ENCODE measurements around the gene ANAPC2.

Gene ANAPC2

DNA sequence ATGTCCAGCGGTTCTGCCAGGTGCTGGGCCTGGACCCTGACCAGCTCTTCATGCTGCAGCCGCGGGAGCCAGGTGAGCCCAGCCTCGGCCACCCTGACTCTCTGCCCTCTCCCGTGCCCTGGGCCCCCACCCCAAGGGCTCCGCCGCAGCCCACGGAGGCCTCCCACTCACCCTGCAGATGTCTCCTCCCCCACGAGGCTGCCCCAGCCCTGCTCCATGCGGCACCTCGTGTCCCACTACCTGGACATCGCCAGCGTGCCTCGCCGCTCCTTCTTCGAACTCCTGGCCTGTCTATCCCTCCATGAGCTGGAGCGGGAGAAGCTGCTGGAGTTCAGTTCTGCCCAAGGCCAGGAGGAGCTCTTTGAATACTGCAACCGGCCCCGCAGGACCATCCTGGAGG, 26.3 kb upstream of the ANAPC2 start:
- no peak for DNase-seq

DNA sequence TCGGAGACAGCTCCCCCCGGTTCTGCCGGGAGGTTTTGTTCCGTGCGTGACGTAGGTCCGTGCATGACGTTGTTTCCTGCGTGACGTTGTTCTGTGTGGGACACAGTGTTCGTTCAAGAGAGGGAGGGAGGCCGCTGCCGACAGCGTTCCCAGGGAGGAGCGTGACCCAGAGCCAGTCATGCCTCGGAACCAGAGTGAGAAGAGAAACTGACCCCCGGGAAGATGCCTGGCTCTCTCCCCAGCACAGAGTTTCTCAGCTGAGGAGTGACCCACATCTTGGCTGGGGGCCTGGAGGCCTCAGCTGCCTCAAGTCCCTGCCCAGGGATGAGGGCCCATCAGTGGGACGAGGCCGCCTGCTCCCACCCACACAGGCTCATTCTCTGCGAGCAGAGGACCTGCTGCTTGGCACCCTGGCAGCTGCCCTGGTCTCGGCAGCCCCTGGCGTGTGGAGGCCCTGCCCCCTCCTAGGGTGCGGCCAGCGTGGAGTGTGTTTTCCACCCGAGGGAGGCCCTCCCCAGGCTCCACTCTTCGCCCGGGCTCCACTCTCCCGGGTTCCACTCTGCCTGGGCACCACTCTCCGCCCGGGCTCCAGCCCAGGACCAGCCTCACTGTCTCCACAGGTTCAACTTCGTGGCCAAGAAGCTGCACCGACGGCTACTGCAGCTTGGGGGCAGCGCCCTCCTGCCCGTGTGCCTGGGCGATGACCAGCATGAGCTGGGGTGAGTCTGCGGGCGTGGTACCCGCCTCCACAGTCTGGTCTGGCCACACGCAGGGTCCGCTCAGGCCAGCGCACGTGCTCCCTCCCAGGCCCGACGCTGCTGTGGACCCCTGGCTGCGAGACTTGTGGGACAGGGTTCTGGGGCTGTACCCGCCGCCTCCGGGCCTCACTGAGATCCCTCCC, 25.1 kb upstream of the ANAPC2 start:
- DNase-seq, result no peak

DNA sequence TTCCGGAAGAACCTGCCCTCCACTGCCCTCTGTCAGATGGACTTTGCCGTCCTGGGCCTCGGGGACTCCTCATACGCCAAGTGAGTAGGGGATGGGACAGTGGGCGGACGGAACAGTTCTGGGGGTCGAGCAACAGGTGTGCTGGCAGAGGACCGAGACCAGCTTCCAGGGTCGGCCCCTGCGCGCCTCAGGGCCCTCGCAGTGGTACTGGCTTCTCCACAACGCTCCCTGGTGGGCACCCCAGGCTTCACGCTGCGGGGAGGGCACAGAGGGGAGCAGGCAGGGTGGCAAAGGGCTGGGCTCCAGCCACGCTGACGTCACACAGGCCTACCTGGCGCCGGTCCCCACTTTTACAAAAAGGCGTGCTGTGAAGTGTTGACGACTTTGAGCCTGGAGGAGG, 24.2 kb upstream of the ANAPC2 start:
- DNase-seq, result no peak

DNA sequence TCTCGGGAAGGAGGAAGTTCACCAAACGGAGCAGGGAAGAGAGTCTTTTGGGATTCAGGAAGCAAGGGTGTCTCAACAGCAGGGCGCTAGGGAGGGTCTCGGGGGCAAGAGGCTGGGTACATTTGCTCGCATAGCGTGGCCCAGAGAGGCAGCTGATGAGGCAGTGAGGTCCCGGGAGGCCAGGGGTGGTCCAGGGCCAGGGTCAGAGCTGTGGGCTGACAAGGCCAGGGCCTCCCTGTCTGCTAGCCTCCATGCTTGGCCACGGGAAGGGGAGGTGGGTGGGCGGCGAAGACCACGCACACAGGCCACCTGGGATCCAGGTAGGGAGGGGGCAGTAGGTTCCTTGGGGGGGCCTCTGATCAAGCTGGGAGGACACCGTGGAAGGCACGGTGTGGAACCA, 23.2 kb upstream of the ANAPC2 start:
- DNase-seq, result no peak

DNA sequence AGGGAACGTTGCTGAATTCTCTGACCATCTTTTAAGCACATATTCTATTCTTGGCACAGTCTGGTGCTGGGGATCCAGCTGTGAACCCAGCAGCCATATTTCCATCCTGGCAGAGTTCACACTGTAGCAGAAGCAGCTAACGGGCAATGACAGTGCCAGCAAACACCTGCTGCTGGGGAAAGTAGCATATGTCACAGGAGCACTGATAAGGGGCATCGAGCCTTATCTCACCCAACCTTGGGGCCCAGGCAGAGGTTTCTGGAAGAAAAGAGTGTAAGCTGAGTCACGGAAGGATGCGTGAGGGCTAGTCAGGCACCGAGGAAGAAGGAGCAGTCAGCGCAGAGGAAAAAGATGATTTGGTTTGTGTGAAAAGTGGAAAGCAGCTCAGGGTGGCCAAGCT, 18.2 kb upstream of the ANAPC2 start:
- no peak for DNase-seq

DNA sequence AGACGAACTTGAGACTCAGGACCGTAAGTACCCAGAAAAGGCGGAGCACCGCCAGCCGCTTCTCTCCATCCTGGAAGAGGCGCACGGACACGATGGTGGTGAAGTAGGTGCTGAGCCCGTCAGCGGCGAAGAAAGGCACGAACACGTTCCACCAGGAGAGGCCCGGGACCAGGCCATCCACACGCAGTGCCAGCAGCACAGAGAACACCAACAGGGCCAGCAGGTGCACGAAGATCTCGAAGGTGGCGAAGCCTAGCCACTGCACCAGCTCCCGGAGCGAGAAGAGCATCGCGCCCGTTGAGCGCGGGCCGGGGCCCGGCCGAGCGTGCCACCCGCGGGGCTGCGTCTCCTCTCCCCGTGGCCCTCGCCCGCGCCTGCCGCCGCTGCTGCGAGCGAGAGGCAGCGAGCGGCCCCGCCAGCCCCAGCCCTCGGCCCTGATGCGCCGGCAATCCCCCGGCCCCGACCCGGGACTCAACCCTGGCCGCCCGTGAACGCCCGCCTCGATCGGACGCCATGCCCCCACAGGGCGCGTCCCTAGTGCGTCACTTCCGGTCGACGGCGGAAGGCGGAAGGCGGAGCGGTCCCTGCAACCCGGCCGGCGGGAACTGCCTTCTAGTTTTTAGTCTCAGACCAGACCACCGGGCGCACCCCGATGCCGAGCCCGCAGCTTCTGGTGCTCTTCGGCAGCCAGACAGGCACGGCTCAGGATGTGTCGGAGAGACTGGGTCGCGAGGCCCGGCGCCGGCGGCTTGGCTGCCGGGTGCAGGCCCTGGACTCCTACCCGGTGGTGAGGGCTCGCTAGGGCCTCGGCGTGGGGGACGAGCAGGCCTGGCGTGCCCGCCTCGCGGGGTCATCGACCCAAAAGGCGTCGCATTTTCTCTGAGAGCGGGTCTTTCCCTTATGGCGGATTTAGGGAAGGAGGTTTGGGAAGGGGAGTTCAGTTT, 17.0 kb upstream of the ANAPC2 start, which contains the start of the genes NDOR1 and TMEM203:
Gene NDOR1 (plus strand): TSS at position 575 of the 944 bp plus-strand sequence. CDS start 78 bp downstream, at position 653.
Gene TMEM203 (minus strand): TSS at position 523 of the 944 bp plus-strand sequence. CDS start 234 bp downstream, at position 289.
- peak; percentile 96 for DNase-seq

DNA sequence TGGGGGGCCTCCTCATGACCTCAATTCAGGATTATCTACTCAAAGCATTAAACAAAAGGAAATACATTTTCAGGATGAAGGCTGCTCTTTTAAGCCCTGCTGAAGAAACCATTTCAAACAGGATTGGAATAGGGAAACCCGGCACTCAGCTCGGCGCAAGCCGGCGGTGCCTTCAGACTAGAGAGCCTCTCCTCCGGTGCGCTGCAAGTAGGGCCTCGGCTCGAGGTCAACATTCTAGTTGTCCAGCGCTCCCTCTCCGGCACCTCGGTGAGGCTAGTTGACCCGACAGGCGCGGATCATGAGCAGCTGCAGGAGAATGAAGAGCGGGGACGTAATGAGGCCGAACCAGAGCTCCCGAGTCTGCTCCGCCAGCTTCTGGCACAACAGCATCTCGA, 16.4 kb upstream of the ANAPC2 start:
- no peak for DNase-seq

DNA sequence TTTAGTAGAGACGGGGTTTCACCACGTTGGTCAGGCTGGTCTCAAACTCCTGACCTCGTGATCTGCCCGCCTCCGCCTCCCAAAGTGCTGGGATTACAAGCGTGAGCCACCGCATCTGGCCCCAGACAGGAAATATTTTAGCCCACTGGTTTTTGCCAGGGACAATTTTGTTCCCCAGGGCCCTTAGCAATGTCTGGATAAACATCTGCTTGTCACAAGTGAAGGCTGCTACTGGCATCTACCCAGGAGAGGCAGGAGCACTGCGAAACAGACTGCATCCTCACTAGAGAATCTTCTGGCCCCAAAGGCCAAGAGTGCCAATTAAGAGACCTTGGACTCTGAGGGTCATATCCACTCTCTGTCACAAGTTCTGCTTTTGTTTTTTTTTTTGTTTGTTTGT, 14.6 kb upstream of the ANAPC2 start:
- no peak for DNase-seq

DNA sequence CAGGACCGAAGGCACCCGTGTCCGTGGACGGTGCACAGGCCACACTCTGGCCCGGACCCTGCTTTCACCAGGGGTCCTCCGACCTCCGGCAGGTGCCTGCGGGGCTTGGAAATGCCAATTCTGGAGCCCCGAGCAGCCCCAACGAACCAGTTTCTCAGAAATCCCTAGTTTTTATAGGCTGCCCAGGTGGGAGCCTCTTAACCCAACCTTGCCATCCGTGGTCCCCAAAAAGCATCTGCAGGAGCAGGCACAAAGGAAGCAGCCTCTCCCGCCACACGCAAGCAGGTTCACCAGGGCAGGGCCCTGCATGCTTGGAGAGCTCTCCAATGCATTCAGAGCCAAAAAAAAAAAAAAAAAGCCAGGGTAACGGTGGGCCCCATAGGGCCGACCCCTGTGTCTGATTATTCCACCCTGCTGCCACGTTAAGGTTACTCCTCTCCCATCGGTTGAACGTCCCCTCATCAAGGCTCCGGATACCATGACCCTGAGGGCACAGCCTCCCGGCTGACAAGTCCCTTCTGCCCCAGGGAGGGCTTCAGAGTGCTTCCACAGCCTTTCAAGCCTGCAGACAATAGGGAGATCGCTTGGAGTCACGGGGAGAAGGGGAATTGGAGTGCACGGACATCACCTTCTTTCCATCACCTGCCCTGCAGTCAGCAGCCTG, 13.0 kb upstream of the ANAPC2 start:
- DNase-seq, result no peak

DNA sequence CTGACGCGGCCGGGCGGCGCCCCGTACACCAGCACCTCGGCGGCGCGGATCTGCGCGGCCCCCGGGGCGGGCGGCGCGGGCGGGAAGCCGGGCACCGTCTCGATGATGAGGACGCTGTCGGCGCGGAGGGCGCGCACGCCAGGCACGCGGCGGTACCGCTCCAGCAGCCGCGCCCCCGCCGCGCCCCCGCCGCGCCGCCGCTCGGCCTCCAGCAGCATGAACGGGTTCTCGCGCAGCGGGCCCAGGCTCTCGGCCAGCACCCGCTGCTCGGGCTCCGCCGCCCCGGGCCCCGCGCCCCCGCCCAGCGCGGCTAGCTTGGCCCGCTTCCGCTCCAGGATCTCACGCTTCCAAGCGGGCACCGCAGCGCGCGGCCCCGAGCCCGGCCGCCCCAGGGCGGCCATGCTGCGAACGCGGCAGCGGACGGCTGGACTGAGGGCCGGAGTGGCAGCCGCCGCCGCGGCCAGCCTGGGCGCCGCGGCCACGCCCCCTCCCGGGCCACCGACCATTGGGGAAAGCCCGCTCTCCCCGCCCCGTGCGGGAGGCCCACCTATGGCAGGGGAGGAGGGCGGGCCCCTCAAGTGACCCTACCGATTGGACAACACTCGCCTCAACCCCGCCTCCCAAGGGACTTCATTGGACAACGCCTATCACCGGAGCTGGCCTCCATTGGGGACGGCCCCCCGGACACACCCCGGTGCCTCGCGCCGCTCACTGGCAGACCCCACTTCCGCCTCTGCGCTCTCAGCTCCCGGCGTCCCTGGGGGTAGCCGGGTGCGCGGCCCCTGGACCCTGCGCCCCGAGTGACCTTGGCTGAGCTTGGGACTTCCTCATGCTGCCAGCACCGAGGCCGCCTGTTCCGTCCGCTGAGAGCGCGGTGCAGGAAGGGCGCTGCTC, 12.2 kb upstream of the ANAPC2 start, which contains the start of gene TPRN:
Gene TPRN (minus strand): TSS at position 431 of the 894 bp plus-strand sequence. CDS start 30 bp downstream, at position 401.
- peak; percentile 97 for DNase-seq

DNA sequence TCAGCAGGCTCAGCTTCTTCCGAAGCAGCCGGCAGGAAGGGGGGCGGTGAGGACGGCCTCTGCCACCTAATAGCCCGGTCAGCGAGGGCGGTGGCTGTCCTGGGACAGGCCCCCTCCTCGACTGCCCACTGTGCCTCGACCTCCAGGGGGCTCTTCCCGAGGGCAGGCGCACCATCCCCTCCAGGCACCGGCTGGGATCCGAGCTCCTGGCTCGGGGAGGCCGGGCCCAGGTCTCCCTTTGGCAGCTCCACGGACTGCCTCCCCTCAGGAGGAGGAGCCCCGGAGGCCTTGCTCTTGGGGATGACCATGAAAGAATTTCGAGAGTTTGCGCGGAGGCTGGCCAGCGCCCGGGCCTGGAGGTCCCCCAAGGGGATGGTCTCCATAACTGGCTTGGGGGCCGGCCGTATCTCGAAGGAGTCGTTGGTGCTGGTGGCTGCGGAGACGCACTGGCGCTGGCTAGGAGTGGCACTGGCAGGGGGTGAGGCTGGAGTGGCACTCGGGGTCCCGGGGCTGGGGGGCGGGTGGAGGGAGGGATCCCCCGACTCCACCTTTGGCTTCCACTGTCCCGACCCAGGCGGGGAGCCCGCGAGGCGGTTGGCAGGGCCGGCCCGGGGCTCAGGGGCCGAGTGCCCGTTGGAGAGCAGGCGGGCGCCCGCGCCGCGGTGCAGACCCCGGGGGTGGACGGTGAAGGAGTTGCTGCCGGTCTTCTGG, 11.2 kb upstream of the ANAPC2 start:
- DNase-seq, result no peak

DNA sequence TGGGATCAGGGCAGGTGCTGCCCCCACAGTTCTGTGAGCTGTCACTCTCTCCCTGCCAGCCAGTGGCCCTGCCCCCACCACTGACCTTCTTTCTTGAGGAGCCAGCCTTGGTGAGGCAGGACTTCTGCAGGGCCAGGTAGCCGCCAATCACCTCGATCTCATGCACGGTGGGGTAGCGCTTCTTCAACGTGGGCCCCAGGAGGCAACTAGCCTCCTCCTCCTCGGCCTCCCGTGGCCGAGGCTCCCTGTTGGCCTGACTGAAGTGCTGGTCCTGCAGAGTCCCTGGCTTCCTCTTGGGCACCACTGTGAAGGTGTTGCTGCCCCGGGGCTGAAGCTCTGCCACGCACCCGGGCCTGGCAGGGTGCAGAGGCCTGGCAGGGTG, 10.5 kb upstream of the ANAPC2 start:
- no peak for DNase-seq

DNA sequence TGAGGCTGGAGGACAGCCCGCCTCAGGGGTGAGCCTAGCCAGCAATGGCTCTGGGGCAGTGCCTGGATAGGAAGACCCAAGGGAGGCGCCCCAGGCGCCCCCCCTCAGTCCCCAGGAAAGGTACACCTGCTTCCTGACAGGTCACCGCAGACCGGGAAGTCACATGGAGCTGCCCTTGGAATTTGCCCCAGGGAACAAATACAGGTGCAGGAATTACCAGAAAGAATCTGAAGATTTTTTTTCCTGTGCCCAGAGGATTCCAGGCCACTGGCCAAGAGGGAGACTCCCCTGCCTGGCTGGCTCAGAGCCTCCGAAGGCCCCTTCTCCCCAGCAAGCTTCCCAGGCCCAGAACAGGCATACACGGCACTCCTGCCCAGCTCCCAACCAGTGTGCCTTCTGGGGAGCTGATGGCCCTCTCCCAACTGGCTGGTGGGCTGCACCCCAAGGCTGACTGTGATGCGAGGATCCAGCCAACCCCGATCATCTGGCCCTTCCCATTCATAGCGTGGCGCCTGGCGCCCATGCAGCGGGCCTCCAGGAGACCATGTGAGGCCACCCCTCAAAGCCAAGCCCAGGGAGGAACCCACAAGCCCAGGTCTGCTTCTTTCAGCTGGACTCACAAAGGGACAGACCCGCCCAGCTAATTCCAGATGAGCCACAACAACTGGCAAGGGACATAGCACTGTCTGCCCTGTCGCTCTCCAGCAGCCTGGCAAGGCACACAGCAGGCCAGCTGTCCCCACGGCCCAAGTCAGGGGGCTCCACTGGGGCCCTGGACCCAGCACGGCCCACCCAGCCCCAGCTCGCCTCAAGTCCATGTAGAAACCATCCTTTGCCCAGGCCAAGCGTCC, 9.9 kb upstream of the ANAPC2 start:
- no peak for DNase-seq

DNA sequence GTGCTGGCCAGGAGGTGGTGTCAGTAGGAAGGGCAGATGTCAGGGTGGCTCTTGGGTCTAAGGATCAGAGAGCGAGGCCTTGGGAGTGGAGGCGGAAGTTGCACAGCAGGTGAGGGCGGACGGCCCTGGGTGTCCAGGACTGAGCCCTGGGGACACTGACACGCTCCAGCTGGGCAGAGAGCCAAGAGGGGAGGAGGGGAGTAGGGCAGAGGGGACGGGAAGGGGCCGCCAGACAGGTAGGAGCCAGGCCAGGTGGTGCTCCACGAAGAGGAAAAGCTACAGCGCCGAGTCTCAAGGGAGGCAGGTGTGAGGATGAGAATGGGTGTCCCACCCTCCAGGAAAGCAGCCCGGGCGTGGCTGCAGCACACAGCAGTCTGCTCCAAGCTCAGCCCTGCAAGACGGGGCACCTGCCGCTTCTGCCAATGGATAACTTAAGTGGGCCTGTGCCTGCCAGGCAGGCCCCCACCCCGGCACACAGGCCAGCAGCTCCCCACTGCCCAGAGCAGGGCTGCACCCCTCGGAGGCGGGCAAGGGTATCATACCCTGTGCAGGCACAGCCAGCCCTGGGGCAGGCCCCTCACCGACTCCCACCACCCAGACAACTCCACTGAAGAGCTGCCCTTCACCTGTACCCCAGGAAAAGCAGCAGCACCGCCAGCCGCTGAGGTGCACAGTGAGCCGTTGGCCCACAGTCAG, 7.3 kb upstream of the ANAPC2 start:
- no peak for DNase-seq

DNA sequence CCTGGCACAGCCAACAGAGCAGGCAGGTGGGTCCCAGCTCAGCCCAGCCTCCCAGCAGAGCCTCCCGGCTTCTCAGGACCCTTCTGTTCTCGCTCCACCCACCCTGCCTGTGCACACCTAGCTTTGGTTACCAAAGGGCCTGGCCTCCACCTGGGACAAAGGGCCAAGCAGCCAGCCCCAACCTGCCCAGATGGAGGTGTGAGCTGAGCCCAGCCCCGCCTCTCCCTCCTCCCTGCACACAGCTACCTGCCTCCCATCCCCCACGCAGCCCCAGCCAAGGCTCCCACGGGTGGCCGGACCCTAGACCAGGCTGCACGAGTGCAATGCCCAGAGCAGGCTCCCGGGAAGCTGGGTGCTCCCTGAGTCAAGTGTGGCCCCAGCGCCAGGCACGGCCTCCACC, 6.5 kb upstream of the ANAPC2 start:
- DNase-seq, result no peak

DNA sequence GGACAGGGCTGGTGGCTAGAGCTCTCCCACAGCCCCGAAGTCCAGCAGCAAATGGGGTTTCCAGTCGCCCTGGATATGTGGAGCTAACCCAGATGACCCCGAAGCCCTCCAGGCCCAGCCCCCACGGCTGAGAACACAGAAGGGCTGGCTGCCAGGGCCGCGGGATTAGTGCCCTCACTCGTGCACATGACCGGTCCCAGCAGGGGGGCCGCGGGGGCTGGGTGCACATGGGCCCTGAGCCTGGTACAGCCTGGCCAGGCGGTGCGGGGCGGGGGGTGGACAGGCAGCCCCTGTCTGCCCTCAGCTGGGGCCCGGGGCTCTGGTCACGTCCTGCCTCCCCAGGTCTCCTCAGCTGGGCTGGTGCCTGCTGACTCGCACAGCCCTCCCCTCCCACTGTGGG, 6.0 kb upstream of the ANAPC2 start:
- DNase-seq, result no peak

DNA sequence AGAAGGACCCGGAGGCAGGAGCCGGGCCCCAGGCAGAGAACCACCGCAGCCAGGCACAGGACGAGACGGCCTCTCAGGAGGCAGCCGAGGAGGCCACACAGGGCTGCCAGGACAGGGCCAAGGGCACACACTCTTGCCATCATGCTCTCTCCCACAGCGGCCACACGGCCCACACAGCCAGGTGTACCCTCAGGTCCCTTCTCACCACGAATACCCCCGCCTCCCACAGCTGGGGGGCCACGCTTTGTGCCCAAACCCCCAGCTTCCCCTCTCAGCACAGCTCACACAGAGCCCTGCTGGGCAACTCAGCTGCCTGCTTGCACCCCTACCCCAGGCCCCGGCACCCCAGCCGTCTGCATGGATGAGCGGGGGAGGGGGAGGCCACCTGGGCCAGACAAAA, 5.4 kb upstream of the ANAPC2 start:
- DNase-seq, result no peak

DNA sequence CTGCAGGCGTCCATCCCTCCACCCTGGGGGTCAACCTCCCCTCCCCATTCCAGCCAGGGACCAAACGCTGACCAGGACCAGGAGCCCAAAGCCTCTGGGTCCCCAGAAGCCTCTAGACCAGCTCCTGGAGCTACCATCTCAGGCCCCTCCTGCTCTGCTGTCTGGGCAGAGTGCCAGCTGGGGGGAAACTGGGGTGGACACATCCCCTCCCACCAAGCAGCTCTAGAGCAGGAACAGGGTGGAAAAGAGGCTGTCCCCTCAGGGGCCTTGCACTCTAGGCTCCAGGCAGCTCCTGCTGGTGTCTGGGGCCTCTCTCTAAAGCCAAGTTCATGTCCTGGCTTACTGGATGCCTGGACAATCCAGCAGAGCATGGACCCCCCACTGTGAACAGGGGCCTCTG, 4.5 kb upstream of the ANAPC2 start:
- DNase-seq, result no peak

DNA sequence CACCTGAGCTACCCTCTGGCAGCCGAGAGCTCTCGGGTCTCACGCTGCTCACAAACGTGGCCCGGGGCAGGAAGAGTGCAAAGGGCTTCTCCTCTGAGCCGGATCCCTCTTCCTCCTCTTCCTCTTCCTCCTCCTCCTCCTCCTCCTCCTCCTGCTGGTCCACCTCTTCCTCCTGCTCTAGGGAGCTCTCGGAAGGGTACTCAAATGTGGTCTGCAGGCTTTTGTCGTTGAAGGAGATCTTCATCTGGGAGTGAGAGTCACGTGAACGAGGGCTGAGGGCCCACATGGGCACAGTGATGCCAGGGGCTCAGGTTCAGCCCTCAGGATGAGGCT, 4.1 kb upstream of the ANAPC2 start:
- DNase-seq, result no peak

All from right forelimb (tissue), 1 donor.